Measurements from ENCODE around the gene SLMAP. TPM values are rescaled to one million over a fixed set of nuclear protein-coding genes. Genes with fewer than 3 reads are reported as not detected.

Gene SLMAP
- total and polyA plus RNA-seq, 2 of the 13 experiments (the other 11 are each of a cell fraction or from before 2014, with no cell fraction given) = 24.0 to 48.3 TPM

DNA sequence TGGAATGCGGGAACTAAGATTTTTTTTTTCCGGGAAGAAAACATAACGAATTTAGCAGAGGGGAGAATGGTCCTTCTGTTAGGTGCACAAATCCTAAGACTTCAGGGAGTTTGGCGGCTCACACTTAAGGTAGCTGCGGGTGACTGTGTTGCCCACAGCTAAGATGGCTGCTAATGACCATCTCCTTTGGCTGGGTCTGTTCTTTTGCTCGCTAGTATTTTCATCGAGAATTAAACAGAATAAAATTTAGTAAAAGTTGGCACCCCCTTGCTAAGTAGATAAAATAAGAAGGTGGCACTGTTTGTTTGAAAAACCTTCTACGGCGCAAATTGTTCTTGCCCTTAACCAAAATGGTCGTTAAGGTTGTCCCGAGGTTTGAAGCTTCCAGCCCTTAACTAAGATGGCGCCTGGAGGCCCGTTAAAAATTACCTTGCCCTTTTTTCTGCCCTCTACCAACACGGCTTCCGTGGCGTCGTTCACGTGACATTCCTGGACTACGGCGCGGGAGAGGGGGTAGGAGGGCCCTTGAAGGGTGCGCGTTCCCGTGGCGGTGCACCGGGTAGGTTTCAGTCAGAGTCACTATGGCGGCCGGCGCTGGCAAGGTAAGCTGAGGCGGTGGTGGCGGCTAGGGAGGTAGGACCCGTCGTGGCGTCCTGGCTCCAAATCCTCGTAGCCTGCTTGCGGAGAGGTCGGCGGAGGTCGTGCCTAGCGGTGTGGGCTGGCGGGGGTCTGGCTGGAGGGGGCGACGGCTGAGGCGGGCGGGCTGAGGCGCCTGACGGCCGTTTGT is at the start of gene SLMAP (continued):
- TF ChIP-seq ZNF142 (CRISPR knock-in tag; IDR thresholded peaks at IDR 0.05) = peak; percentile 97
- TF ChIP-seq, protein P1, sequence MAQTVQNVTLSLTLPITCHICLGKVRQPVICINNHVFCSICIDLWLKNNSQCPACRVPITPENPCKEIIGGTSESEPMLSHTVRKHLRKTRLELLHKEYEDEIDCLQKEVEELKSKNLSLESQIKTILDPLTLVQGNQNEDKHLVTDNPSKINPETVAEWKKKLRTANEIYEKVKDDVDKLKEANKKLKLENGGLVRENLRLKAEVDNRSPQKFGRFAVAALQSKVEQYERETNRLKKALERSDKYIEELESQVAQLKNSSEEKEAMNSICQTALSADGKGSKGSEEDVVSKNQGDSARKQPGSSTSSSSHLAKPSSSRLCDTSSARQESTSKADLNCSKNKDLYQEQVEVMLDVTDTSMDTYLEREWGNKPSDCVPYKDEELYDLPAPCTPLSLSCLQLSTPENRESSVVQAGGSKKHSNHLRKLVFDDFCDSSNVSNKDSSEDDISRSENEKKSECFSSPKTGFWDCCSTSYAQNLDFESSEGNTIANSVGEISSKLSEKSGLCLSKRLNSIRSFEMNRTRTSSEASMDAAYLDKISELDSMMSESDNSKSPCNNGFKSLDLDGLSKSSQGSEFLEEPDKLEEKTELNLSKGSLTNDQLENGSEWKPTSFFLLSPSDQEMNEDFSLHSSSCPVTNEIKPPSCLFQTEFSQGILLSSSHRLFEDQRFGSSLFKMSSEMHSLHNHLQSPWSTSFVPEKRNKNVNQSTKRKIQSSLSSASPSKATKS (CRISPR knock-in tag; IDR thresholded peaks at IDR 0.05) = no peak
- TF ChIP-seq, protein P2, sequence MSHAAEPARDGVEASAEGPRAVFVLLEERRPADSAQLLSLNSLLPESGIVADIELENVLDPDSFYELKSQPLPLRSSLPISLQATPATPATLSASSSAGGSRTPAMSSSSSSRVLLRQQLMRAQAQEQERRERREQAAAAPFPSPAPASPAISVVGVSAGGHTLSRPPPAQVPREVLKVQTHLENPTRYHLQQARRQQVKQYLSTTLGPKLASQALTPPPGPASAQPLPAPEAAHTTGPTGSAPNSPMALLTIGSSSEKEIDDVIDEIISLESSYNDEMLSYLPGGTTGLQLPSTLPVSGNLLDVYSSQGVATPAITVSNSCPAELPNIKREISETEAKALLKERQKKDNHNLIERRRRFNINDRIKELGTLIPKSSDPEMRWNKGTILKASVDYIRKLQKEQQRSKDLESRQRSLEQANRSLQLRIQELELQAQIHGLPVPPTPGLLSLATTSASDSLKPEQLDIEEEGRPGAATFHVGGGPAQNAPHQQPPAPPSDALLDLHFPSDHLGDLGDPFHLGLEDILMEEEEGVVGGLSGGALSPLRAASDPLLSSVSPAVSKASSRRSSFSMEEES (CRISPR knock-in tag; IDR thresholded peaks at IDR 0.05) = peak; percentile 99
- peak; percentile 77; the same call in 1 of the 2 replicates for TF ChIP-seq SMAD3 (CRISPR knock-in tag; IDR thresholded peaks at IDR 0.05)
- TF ChIP-seq HIVEP1 (CRISPR knock-in tag; IDR thresholded peaks at IDR 0.05) = peak; percentile 23; the same call in 1 of the 2 replicates
- no peak for TF ChIP-seq NFE2L1 (CRISPR knock-in tag; IDR thresholded peaks at IDR 0.05; ENCODE audit: borderline replicate concordance)
- no peak for TF ChIP-seq ARNT (IDR thresholded peaks at IDR 0.05)
- TF ChIP-seq ZNF3 (CRISPR knock-in tag; IDR thresholded peaks at IDR 0.05) = no peak
- peak; percentile 90 for TF ChIP-seq ZNF501 (CRISPR knock-in tag; IDR thresholded peaks at IDR 0.05)
- no peak for TF ChIP-seq NPAS2 (CRISPR knock-in tag; IDR thresholded peaks at IDR 0.05; ENCODE audit: borderline replicate concordance)
- peak; percentile 84 for TF ChIP-seq ZMYM3 (CRISPR knock-in tag; IDR thresholded peaks at IDR 0.05)
- TF ChIP-seq, protein P3, sequence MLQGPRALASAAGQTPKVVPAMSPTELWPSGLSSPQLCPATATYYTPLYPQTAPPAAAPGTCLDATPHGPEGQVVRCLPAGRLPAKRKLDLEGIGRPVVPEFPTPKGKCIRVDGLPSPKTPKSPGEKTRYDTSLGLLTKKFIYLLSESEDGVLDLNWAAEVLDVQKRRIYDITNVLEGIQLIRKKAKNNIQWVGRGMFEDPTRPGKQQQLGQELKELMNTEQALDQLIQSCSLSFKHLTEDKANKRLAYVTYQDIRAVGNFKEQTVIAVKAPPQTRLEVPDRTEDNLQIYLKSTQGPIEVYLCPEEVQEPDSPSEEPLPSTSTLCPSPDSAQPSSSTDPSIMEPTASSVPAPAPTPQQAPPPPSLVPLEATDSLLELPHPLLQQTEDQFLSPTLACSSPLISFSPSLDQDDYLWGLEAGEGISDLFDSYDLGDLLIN (CRISPR knock-in tag; IDR thresholded peaks at IDR 0.05; ENCODE audit: borderline replicate concordance) = no peak
- peak; percentile 94 for TF ChIP-seq MIER3 (CRISPR knock-in tag; IDR thresholded peaks at IDR 0.05; ENCODE audit: borderline replicate concordance)
- TF ChIP-seq ZFP1 (CRISPR knock-in tag; IDR thresholded peaks at IDR 0.05) = 0 out of 2 replicates have a peak, but pooled peaks have one; percentile 25
- no peak for TF ChIP-seq TEF (CRISPR knock-in tag; IDR thresholded peaks at IDR 0.05)
- TF ChIP-seq MAFK (conservative IDR thresholded peaks at IDR 0.05 in 1 of 2, IDR thresholded peaks at IDR 0.05 in 1 of 2; ENCODE audit: low read length in 2 of 2) = no peak
- TF ChIP-seq ZNF431 (CRISPR knock-in tag; IDR thresholded peaks at IDR 0.05; ENCODE audit: borderline replicate concordance, low read depth) = no peak
- no peak for TF ChIP-seq JARID2 (CRISPR knock-in tag; IDR thresholded peaks at IDR 0.05; ENCODE audit: insufficient replicate concordance)
